ENCODE data around the gene TSNAXIP1.

DNA sequence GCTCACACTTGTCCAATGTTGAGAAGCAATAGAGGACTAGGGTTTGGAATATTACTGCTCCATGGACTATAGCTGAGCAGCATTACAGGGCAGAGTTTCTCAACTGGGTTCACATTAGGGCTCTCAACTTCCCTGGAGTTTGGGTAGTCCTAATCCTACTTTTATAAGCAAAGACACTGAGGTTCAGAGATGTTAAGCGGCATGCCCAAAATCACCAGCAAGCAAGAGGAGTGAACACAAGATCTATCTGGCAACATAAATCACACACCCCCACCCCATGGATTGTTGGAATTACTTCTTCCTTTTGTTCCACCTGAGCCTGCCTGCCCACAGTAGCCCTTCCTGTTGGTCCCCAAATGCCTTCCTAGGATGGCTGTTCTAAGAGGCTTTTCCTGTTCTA, 5.2 kb downstream of the TSNAXIP1 start:
- TF ChIP-seq, protein P1, sequence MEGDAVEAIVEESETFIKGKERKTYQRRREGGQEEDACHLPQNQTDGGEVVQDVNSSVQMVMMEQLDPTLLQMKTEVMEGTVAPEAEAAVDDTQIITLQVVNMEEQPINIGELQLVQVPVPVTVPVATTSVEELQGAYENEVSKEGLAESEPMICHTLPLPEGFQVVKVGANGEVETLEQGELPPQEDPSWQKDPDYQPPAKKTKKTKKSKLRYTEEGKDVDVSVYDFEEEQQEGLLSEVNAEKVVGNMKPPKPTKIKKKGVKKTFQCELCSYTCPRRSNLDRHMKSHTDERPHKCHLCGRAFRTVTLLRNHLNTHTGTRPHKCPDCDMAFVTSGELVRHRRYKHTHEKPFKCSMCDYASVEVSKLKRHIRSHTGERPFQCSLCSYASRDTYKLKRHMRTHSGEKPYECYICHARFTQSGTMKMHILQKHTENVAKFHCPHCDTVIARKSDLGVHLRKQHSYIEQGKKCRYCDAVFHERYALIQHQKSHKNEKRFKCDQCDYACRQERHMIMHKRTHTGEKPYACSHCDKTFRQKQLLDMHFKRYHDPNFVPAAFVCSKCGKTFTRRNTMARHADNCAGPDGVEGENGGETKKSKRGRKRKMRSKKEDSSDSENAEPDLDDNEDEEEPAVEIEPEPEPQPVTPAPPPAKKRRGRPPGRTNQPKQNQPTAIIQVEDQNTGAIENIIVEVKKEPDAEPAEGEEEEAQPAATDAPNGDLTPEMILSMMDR (IDR thresholded peaks at IDR 0.05; ENCODE audit: insufficient read depth, low read length, poor library complexity, severe bottlenecking), result no peak
- no peak for TF ChIP-seq EZH2phosphoT487 (conservative IDR thresholded peaks at IDR 0.05; ENCODE audit: low read length)
